GM21381 (cell line): ENCODE results near the gene LEP.
"Not testable (repeated sequence)": the region's sequence is repeated elsewhere in the genome, so short reads cannot be mapped to it uniquely, and the experiment has no call there.

ENCODE experiments used
- ATAC-seq: cut with Tn5 transposase; IDR thresholded peaks from one replicate; pipeline ENCODE4 v1.9.1; 2021; ENCODE audit warnings: mild to moderate bottlenecking, moderate library complexity; ENCODE audit not compliant: unreplicated experiment

LEP gene

GRCh38 chr7:128210590-128211570 is 30.2 kb upstream of the LEP start:
- ATAC-seq = no peak

- ATAC-seq = no peak
These were observed 29.5 kb upstream of the LEP start for GRCh38 chr7:128211626-128212025.

- ATAC-seq = no peak
These were observed 26.6 kb upstream of the LEP start for GRCh38 chr7:128214463-128214862.

- ATAC-seq = no peak
These were observed 25.8 kb upstream of the LEP start for GRCh38 chr7:128215281-128215680.

- ATAC-seq = no peak
These were observed 25.3 kb upstream of the LEP start for GRCh38 chr7:128215739-128216138.

- no peak for ATAC-seq
These were observed 23.9 kb upstream of the LEP start for GRCh38 chr7:128217030-128217805.

- ATAC-seq = no peak
These were observed 23.0 kb upstream of the LEP start for GRCh38 chr7:128217967-128218652.

- ATAC-seq = no peak
These were observed 21.4 kb upstream of the LEP start for GRCh38 chr7:128219636-128220035.

- no peak for ATAC-seq
These were observed 19.1 kb upstream of the LEP start for GRCh38 chr7:128221929-128222403.

- ATAC-seq = no peak
These were observed 14.7 kb upstream of the LEP start for GRCh38 chr7:128226132-128226980.

- ATAC-seq = no peak
These were observed 13.8 kb upstream of the LEP start for GRCh38 chr7:128227271-128227670.

- no peak for ATAC-seq
These were observed 10.1 kb upstream of the LEP start for GRCh38 chr7:128231021-128231420.

GRCh38 chr7:128231677-128232076 is 9.4 kb upstream of the LEP start:
- ATAC-seq = no peak

GRCh38 chr7:128233471-128233870 is 7.6 kb upstream of the LEP start:
- no peak for ATAC-seq

- ATAC-seq = no peak
These were observed 6.5 kb upstream of the LEP start for GRCh38 chr7:128234476-128235026.

- ATAC-seq = no peak
These were observed 5.6 kb upstream of the LEP start for GRCh38 chr7:128235471-128235870.

- ATAC-seq = no peak
These were observed 4.0 kb upstream of the LEP start for GRCh38 chr7:128236924-128237586.

GRCh38 chr7:128239146-128239545 is 1.9 kb upstream of the LEP start:
- not testable (repeated sequence) for ATAC-seq

GRCh38 chr7:128242661-128243060 is 1.6 kb downstream of the LEP start:
- no peak for ATAC-seq
